Uterus (tissue), 4 donors: ENCODE measurements around the gene CAMTA1. TPM values are rescaled to one million over a fixed set of nuclear protein-coding genes. Genes with fewer than 3 reads are reported as not detected.

Experiments used
- DNase-seq, 2 donors: peaks; one replicate each; pipeline ENCODE4 v3.0.0-alpha.2; 2019 to 2020
- H3K27ac ChIP-seq, 2 donors: fragments of 200-600 bp; sonication (generic); 1 replicate in 1 of 2; 2 replicates in 1 of 2; pipeline ENCODE4 v1.5.1; 2016 to 2018
- H3K27me3 ChIP-seq, 2 donors: fragments of 200-600 bp; sonication (generic); one replicate each; pipeline ENCODE4 v1.5.1; 2018 to 2019; ENCODE audit warnings: control low read depth in 1 of 2
- H3K36me3 ChIP-seq, 2 donors: fragments of 200-600 bp; sonication (generic); one replicate each; pipeline ENCODE4 v1.5.1; 2019; ENCODE audit warnings: control low read depth in 1 of 2
- H3K4me1 ChIP-seq, 2 donors: fragments of 200-600 bp; sonication (generic); one replicate each; pipeline ENCODE4 v1.5.1; 2018 to 2019; ENCODE audit warnings: control low read depth in 1 of 2
- H3K4me3 ChIP-seq, 2 donors: fragments of 200-600 bp; sonication (generic); 1 replicate in 1 of 2; 2 replicates in 1 of 2; pipeline ENCODE4 v1.5.1; 2018 to 2019; ENCODE audit warnings: mild to moderate bottlenecking in 1 of 2
- H3K9me3 ChIP-seq, 2 donors: fragments of 200-600 bp; sonication (generic); one replicate each; pipeline ENCODE4 v1.5.1; 2019; ENCODE audit warnings: control low read depth in 1 of 2
- CTCF ChIP-seq, 4 experiments: fragments of 200-600 bp in 2 of 4; fragments of 450-650 bp in 2 of 4; sonication (generic) in 2 of 4; IDR thresholded peaks; one replicate each; pipeline ENCODE4 v1.5.1; 2016 to 2019; ENCODE audit warnings: antibody characterized with exemption in 4 of 4, mild to moderate bottlenecking in 2 of 4, moderate library complexity in 1 of 4
- POLR2A ChIP-seq, 2 donors: fragments of 450-650 bp; IDR thresholded peaks; one replicate each; pipeline ENCODE4 v1.6.1; 2016; ENCODE audit warnings: antibody characterized with exemption in 2 of 2, mild to moderate bottlenecking in 1 of 2, moderate library complexity in 1 of 2
- intact Hi-C: fragments of 100-400 bp; cut with DNase I; formaldehyde crosslinking; loops from one replicate; pipeline ENCODE4 v1.15.1; 2023; ENCODE audit warnings: low total_unique reads
- total RNA-seq, 4 donors: library from RNA; depleted of rRNA in 3 of 4; stranded (reverse); fragments of >200 nt in 3 of 4; gene quantifications; one replicate each; pipeline versions ENCODE4 v1.1.0 to v1.2.4, GENCODE V29; 2014 to 2023
- donor health status: DM: yes; HTN: yes; CAD: no.

Gene CAMTA1
- total RNA-seq, 4 donors from 2014 or later, result 29.7 to 427 (median 64.8) TPM

GRCh38 chr1:7575041-7575400 is 789.8 kb downstream of the CAMTA1 start:
- DNase-seq, result no peak
- no peak overlapping the region for H3K4me3 ChIP-seq
- no peaks in the 10 kb centered on the region for H3K4me1 ChIP-seq
- no peak for TF ChIP-seq POLR2A (IDR thresholded peaks at IDR 0.05)
- no peak for TF ChIP-seq CTCF (IDR thresholded peaks at IDR 0.05)
- no peaks in the 10 kb centered on the region for H3K36me3 ChIP-seq
- no peaks in the 10 kb centered on the region for H3K9me3 ChIP-seq
- no peak overlapping the region for H3K27ac ChIP-seq
- no peaks in the 10 kb centered on the region for H3K27me3 ChIP-seq
- intact Hi-C loops, result no loop called here

- Histone ChIP-seq H3K27me3 (no peaks in the 10 kb centered on the region), H3K9me3 (no peaks in the 10 kb centered on the region), H3K36me3 (no peaks in the 10 kb centered on the region), H3K4me1 (no peaks in the 10 kb centered on the region), H3K27ac (no peak overlapping the region), H3K4me3 (no peak overlapping the region)
- intact Hi-C loops, result no loop called here
- no peak for DNase-seq
- TF ChIP-seq CTCF (IDR thresholded peaks at IDR 0.05), result no peak
- no peak for TF ChIP-seq POLR2A (IDR thresholded peaks at IDR 0.05)
Observed at GRCh38 chr1:7576946-7577657, 791.8 kb downstream of the CAMTA1 start.

- intact Hi-C loops, result no loop called here
- H3K27ac ChIP-seq, result no peak overlapping the region
- no peak for DNase-seq
- TF ChIP-seq POLR2A (IDR thresholded peaks at IDR 0.05) (no peak), CTCF (IDR thresholded peaks at IDR 0.05) (no peak)
- no peaks in the 10 kb centered on the region for H3K4me1 ChIP-seq
- H3K4me3 ChIP-seq, result no peak overlapping the region
- H3K9me3 ChIP-seq, result no peaks in the 10 kb centered on the region
- no peaks in the 10 kb centered on the region for H3K27me3 ChIP-seq
- no peaks in the 10 kb centered on the region for H3K36me3 ChIP-seq
Observed at GRCh38 chr1:7578206-7578605, 793.0 kb downstream of the CAMTA1 start.

- DNase-seq, result no peak
- no peak overlapping the region for H3K27ac ChIP-seq
- intact Hi-C loops, result no loop called here
- no peaks in the 10 kb centered on the region for H3K9me3 ChIP-seq
- TF ChIP-seq CTCF (IDR thresholded peaks at IDR 0.05) (no peak), POLR2A (IDR thresholded peaks at IDR 0.05) (no peak)
- H3K36me3 ChIP-seq, result no peaks in the 10 kb centered on the region
- no peaks in the 10 kb centered on the region for H3K4me1 ChIP-seq
- H3K27me3 ChIP-seq, result no peaks in the 10 kb centered on the region
- H3K4me3 ChIP-seq, result no peak overlapping the region
Observed at GRCh38 chr1:7579016-7579415, 793.8 kb downstream of the CAMTA1 start.

- TF ChIP-seq CTCF (IDR thresholded peaks at IDR 0.05) (no peak), POLR2A (IDR thresholded peaks at IDR 0.05) (no peak)
- H3K27me3 ChIP-seq, result no peaks in the 10 kb centered on the region
- no peaks in the 10 kb centered on the region for H3K9me3 ChIP-seq
- intact Hi-C loops, result no loop called here
- no peak overlapping the region for H3K4me3 ChIP-seq
- H3K36me3 ChIP-seq, result no peaks in the 10 kb centered on the region
- no peak overlapping the region for H3K27ac ChIP-seq
- no peak for DNase-seq
- no peaks in the 10 kb centered on the region for H3K4me1 ChIP-seq
Observed at GRCh38 chr1:7579831-7580804, 794.9 kb downstream of the CAMTA1 start.
